NOMO-1 (cell line): ENCODE data around the gene PAQR5.
"Not testable (repeated sequence)": the region's sequence is repeated elsewhere in the genome, so short reads cannot be mapped to it uniquely, and the experiment has no call there.

Experiments
- DNase-seq, 2 experiments: peaks; one replicate each; lab custom pipeline; 2025; ENCODE audit not compliant: unreplicated experiment in 2 of 2; lab: John Stamatoyannopoulos, UW

PAQR5 gene

DNA sequence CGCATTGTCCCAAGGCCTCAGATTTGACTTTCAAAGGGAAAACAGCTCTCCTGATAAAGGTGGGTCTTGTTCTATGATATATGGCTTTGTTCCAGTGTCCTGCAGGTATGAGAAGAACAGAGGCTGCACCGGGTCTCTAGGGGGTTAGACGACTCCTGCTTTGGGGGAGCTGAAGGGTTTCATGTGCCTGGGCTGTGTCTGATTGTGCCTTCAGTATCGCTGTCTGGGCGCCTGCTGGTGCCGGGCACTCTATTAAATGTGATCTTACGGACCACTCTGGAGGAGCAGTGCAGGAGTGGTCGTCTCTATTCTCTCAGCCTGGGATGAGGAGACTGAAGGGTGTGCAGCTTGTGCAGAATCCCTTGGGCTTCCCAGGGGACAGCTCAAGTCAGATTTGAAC lies 16.0 kb downstream of the PAQR5 start:
- DNase-seq: no peak

GRCh38 chr15:69315402-69316110 lies 16.8 kb downstream of the PAQR5 start:
- no peak for DNase-seq

GRCh38 chr15:69316291-69316690 lies 17.6 kb downstream of the PAQR5 start:
- peak in 1 of 2 experiments; percentile 27 for DNase-seq

DNA sequence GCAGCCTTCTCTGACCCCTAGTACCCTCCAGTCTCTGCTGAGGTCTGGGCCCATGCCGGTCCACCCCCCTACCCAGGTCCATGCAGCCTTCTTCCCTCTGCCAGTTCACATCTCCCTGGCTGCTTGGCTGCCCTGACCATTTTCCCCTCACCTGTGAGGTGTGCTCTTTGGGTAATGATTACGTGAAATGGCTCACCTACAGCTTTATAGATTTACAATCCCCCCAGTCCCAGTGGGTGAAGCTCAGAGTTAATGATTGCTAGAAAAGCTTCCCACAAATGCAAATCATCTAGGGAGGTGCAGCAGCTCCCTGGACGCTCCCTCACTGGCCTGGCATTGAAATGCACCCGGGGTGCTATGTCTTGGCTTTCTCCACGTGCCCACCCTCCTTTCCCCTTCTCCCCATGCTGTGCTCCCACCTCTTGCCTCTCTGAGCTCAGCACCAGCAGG lies 18.7 kb downstream of the PAQR5 start:
- no peak for DNase-seq

DNA sequence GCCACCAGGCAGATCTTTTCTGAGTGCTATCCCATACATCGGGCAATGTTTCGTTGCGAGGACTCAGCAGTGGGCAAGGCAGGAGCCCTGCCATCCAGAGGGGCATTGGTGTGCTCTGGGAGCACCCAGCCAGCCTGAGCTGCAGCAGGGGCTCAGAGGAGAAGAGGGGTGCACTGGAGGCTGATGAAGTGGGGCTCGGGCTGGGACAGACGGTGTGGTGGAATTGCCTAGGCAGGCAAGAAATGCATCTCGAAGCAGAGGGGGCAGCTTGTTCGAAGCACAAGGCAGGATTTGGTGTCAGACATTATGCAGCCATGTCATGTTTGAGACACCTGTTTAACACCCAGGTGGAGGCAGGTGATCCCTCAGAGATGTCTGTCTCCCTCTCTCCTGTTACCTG lies 19.3 kb downstream of the PAQR5 start:
- DNase-seq: no peak

DNA sequence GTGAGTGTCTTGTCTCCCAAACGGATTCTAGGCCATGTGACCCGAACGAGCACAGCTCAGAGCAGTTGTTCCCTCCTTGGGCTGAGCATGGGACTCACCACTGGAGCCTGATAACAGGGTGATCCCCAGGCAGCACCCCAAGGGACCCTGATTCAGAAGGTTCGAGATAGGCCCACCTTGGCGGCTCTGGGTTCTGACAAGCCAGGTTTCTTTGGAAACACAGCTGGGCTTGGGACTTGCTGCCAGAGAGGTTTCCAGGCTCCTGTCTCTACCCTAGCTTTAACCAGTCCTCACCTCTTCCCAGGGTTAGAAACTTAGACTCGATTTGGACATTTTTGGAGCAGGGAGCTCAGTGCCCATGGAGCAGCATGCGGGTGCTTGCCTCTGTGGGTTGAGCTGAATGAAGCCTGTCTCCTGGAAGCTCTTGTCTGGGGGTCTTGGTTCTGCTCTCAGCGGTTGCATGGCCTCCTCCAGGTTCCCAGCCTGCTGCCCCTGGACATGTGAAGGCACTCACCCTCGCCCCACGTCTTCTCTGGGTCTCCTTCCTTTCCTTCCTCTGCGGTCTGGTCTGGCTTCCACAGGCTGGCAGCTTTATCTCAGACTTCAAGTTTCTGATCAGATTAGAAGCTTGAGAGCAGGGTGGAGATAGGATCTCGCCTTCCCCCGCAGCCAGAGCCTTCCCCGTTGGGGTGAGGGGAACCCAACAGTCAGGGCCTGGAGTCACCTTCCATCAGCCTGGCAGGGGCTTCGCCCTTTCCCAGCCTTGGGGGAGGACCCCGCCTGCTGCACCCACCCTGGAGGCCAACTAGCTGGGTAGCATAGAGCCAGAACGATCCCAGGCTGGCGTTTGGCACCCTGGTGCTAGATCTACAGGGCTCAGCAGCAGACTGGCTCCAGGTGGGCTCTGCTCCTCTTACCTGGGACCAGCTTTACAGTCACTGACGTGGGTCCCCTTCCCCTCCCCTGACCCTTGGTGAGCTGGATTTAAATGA lies 21.0 kb downstream of the PAQR5 start:
- no peak for DNase-seq

DNA sequence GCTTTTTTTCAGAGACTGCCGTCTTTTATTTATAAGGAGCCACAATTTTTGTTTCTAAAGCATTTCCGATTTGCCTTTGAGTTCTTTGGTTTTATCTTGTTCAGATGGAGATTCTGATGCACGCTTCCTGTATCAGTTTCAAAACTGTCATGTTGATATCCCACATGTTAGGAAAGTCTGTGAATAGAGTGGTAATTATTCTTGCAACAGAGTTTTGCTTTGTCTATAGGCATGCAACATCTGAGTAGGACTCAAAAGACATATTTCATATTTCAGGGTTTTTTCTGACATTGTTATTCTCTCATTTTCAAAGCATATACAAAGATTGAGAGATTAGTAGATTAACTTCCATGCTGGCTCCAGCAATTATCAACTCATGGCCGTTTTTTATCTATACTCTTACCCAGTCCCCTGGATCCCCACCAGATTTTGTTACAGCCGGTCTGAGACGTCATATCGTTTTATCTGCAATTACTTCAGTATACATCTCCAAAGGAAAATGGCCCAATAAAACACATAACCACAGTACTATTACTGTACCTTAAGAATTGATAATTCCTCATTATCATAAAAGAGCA lies 22.4 kb downstream of the PAQR5 start:
- DNase-seq: peak in 1 of 2 experiments; percentile 84

DNA sequence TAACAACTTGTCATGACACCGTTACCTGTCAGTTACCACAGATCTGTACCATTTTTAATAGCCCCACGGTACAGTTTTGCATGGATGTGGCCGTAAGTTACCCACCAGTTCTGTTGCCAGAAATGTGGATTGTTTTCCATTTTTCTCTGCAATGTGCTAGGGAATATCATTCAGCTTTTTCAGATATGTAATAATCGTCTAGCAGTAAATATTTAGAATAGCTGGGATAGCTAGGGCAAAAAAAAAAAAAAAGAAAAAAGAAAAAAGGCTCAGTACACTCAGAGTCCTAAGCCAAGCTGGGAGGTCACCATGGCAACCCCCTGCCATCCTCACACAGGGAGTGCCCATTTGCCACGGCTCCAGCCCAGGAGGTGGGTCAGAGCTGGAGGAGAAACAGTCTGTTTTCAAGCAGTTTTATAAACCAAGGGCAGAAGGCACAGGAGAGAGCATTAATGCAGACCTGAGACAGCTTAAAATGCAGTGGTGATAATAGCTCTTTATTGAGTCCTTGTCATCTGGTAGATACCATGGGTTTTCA lies 25.2 kb downstream of the PAQR5 start:
- no peak for DNase-seq

DNA sequence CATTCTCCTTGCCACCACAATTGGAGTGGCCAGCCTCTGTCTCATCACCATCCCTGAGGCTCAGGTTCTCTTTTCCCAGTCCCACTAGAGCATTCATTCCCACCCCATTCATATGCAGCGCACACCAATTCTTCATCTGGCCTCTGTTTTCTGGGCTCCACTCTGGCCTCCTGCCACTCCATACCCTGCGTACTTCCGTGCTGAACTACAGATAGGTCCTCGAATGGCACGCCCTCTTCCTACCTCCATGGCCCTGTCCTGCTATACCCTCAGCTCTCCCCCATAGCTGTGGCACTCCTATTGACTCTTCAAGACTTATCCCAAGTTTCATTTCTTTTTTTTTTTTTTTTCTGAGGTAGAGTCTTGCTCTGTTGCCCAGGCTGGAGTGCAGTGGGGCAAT lies 25.9 kb downstream of the PAQR5 start:
- no peak for DNase-seq

GRCh38 chr15:69325456-69325971 lies 26.8 kb downstream of the PAQR5 start:
- no peak for DNase-seq

- DNase-seq: no peak
Observed at GRCh38 chr15:69328080-69328479, 29.4 kb downstream of the PAQR5 start.

DNA sequence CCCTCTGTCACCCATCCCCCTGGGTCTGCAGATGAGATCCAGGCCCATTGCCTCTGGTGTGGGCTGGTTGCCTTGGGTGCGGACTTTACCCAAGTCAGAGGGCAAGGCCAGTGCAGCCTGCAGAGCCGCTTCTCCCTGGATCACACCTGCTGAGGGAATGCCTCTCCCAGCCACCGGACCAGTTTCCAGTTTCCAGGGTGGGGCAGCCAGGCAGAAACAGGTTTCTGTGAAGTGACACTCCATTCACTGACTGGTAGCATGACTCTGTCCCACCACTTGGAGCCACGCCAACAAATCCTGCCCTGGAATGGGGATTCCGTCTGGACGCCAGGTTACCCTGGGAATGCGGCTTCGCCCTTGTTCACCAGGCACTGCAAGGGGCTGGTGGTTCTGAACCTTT lies 30.0 kb downstream of the PAQR5 start:
- DNase-seq: no peak

GRCh38 chr15:69337138-69337537 lies 38.4 kb downstream of the PAQR5 start:
- DNase-seq: no peak

- DNase-seq: no peak
Observed at GRCh38 chr15:69338535-69339213, 40.0 kb downstream of the PAQR5 start.

DNA sequence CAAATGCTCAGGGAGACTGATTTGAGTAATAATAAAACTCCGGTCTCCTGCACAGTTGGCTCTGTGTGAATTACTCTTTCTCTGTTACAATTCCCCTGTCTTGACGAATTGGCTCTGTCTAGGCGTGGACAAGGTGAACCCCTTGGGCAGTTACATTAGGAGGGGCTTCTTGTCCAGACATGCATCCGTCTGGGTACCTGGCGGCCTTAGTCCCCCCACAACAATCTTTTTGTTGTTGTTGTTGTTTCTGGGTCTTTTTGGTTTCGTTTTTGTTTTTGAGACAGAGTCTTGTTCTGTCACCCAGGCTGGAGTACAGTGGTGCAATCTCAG lies 40.5 kb downstream of the PAQR5 start:
- not testable (repeated sequence) for DNase-seq

DNA sequence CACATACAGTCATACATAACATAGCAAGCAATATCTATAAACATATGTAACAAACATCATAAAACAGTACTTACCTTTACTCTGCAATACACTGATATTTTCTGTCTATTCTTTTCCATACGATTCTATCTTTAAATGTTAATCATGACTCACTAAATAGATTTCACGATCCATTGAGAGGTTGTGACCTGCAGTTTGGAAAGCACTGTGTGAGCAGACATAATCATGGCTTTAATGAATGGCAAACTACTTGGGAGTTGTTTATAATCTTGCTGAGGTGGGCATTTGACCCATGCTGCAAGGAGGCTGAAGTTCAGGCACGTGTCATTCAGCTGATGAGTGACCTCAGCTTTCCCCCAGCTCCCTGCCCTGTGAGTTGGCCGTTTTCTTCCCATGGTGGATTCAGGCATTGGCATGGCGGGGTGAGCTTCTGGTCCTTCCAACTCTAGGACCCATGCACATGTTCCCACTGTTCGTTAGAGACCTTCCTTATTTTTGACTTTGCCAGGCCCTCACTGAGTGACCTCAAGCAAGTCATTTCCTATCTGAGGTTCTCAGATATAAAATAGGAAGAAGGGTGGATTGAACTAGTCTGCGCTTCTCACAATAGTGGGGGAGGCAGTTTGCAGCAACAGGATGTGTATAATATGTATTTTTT lies 41.7 kb downstream of the PAQR5 start:
- peak in 1 of 2 experiments; percentile 41 for DNase-seq

- no peak for DNase-seq
Observed at GRCh38 chr15:69341356-69341755, 42.6 kb downstream of the PAQR5 start.

GRCh38 chr15:69342460-69343076 lies 43.9 kb downstream of the PAQR5 start:
- DNase-seq: no peak

DNA sequence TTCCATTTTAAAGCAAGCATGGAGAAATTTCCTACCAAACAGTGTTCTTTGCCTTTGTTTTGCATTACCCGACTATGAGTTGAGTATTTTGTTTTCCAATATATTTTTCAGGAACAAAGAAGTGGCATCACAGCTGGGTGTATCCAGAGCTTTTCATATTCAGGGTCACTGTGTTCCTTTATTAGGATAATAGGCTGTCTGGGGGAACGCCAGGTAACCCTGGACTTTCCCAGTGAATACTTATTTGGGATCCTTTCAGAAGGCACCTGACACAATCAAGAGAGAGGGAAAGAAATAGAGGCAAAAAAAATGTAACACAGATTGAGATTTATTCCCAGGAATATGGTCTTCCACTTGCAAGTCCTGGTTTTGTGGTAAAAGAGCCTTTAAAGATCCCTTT lies 44.4 kb downstream of the PAQR5 start:
- no peak for DNase-seq

DNA sequence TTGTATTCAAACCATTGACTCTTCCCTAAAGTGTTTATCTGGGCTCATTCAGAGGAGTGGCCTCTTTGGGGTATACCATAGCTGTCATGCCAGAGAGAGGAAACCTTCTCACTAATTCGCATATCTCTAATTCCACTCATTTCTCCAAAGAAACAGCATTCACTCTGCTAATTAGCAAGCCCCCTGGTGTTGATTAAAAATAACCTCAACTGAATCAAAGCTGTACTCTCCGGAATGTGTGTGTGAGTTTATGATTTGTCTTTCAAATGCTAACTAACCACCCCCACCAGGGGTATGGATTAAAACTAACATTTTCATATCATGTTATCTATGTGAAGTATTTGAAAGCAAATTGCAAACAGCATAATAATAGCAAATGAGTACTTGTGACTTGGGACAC lies 45.5 kb downstream of the PAQR5 start:
- no peak for DNase-seq
